Suprapubic skin (tissue), 3 donors: ENCODE measurements around the gene NHSL1.

Experiments used
- CTCF ChIP-seq, 2 donors: fragments of 200-600 bp in 1 of 2; fragments of 450-650 bp in 1 of 2; sonication (generic) in 1 of 2; IDR thresholded peaks; one replicate each; pipeline ENCODE4 v1.5.1; 2016 to 2019; ENCODE audit warnings: antibody characterized with exemption in 2 of 2, mild to moderate bottlenecking in 1 of 2, moderate library complexity in 1 of 2
- EP300 ChIP-seq: sonication (generic); formaldehyde crosslinking; IDR thresholded peaks from one replicate; pipeline ENCODE4 v1.6.1; 2017; ENCODE audit warnings: antibody characterized with exemption
- POLR2A ChIP-seq, 2 donors: fragments of 450-650 bp; IDR thresholded peaks; one replicate each; pipeline ENCODE4 v1.6.1; 2017; ENCODE audit warnings: antibody characterized with exemption in 2 of 2, mild to moderate bottlenecking in 2 of 2, moderate library complexity in 2 of 2

- TF ChIP-seq CTCF (IDR thresholded peaks at IDR 0.05) (no peak), POLR2A (IDR thresholded peaks at IDR 0.05) (no peak), EP300 (no peak)
These were observed 105.2 kb downstream of the NHSL1 start for GRCh38 chr6:138393871-138394783.
